Measurements from ENCODE around the gene NFKBIE. TPM values are rescaled to one million over a fixed set of nuclear protein-coding genes. Genes with fewer than 3 reads are reported as not detected.

The NFKBIE gene
- polyA plus RNA-seq, 1 donor from 2014 or later: 16.8 TPM

DNA sequence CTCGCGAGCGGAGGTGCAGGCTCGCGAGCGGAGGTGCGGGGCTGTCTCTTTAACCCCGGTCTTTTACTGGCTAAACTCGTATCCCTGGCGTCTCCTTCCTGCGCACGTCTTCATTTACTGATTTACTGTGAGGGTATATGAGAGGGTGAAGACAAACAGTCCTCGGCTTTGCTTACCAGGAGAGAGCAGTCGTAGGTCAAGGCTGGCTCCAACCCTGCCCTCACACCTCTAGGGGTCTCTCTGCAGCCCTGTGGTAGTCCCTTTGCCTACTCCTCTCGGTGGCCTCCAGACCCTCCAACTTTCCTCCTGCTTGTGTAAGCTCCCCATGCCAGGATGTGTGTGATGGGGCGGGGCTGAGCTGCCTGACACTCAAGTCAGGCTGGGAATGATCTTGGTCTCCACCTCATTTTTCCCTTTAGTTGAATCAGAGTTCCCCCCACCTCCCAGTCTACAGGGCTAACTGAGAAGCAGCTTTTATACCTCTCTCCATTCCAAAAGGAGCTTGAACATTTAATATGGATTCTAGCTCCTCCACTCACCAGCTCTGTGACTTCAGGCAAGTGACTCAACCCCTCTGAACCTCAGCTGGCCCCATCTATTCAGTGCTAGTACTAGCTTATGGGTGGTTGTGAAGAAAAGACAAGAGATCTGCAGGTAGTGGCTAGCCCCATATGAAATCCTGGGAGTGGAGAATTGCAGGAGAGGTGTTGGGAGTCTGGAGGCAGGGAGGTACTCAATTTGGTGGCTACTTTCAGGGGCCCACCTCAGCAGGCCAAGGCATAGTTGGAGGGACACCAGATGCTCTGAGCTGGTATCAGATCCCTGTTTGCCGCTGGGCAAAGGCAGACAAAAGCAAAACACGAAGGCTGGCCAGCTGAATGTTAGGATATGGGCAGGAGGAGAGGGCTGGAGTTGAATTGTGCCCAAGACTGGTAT, 41.1 kb downstream of the NFKBIE start:
- Histone ChIP-seq H3K27ac (ENCODE audit: low read length) (no peak overlapping the region), H3K9me3 (ENCODE audit: low read length) (no peaks in the 10 kb centered on the region), H3K9ac (ENCODE audit: low read length) (peak overlapping the region; percentile 55), H4K20me1 (ENCODE audit: insufficient read depth) (no peaks in the 10 kb centered on the region), H3K9me2 (ENCODE audit: insufficient read depth, low read length) (no peaks in the 10 kb centered on the region), H3K36me3 (ENCODE audit: insufficient read depth, low read length) (no peaks in the 10 kb centered on the region), H3K4me3 (ENCODE audit: low read length) (peak overlapping the region; percentile 77), H3K27me3 (ENCODE audit: insufficient read depth, low read depth, low read length) (peaks cover 1% of the 10 kb centered on the region), H3F3A (ENCODE audit: insufficient read depth, low read length, poor library complexity, severe bottlenecking) (no peaks in the 10 kb centered on the region), H2AFZ (ENCODE audit: low read depth, low read length) (no peak overlapping the region), H3K79me2 (replicated peaks; ENCODE audit: insufficient read depth, low read length) (peaks cover 3% of the 10 kb centered on the region), H3K4me2 (ENCODE audit: low read length) (peak overlapping the region; percentile 80)
- TF ChIP-seq EP300 (conservative IDR thresholded peaks at IDR 0.05; ENCODE audit: poor library complexity, severe bottlenecking) (no peak), RAD21 (conservative IDR thresholded peaks at IDR 0.05) (peak; percentile 27), TAF1 (IDR thresholded peaks at IDR 0.05; ENCODE audit: low read depth) (no peak)
- TF ChIP-seq, protein P1, sequence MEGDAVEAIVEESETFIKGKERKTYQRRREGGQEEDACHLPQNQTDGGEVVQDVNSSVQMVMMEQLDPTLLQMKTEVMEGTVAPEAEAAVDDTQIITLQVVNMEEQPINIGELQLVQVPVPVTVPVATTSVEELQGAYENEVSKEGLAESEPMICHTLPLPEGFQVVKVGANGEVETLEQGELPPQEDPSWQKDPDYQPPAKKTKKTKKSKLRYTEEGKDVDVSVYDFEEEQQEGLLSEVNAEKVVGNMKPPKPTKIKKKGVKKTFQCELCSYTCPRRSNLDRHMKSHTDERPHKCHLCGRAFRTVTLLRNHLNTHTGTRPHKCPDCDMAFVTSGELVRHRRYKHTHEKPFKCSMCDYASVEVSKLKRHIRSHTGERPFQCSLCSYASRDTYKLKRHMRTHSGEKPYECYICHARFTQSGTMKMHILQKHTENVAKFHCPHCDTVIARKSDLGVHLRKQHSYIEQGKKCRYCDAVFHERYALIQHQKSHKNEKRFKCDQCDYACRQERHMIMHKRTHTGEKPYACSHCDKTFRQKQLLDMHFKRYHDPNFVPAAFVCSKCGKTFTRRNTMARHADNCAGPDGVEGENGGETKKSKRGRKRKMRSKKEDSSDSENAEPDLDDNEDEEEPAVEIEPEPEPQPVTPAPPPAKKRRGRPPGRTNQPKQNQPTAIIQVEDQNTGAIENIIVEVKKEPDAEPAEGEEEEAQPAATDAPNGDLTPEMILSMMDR (IDR thresholded peaks at IDR 0.05; ENCODE audit: poor library complexity, severe bottlenecking): peak; percentile 45

- peak within 1 kb of the TSS; percentile 54 for H2AFZ ChIP-seq (ENCODE audit: low read depth, low read length)
These were observed 41.9 kb downstream of the NFKBIE start, which contains the start of gene SLC29A1 for GRCh38 chr6:44223319-44224028. SLC29A1 (plus strand) TSS chr6:44223595; CDS start chr6:44227314, 3,719 bp downstream.

More at GRCh38 chr6:44223319-44224028, 41.9 kb downstream of the NFKBIE start, which contains the start of gene SLC29A1:
- peak within 1 kb of the TSS; percentile 77 for H3K4me3 ChIP-seq (ENCODE audit: low read length)
- no peaks in the 10 kb centered on the region for H3F3A ChIP-seq (ENCODE audit: insufficient read depth, low read length, poor library complexity, severe bottlenecking)
- peaks cover 3% of the 10 kb centered on the region for H3K79me2 ChIP-seq (replicated peaks; ENCODE audit: insufficient read depth, low read length)
- peak within 1 kb of the TSS; percentile 9 for H3K27ac ChIP-seq (ENCODE audit: low read length)
- TF ChIP-seq POLR2AphosphoS5 (IDR thresholded peaks at IDR 0.05) (peak; percentile 57), MXI1 (conservative IDR thresholded peaks at IDR 0.05; ENCODE audit: poor library complexity, severe bottlenecking) (peak; percentile 96)
- TF ChIP-seq, protein P1 (IDR thresholded peaks at IDR 0.05; ENCODE audit: poor library complexity, severe bottlenecking): no peak
- H4K20me1 ChIP-seq (ENCODE audit: insufficient read depth): no peaks in the 10 kb centered on the region
- H3K27me3 ChIP-seq (ENCODE audit: insufficient read depth, low read depth, low read length): peaks cover 4% of the 10 kb centered on the region
- H3K36me3 ChIP-seq (ENCODE audit: insufficient read depth, low read length): no peaks in the 10 kb centered on the region
- H3K9ac ChIP-seq (ENCODE audit: low read length): peak within 1 kb of the TSS; percentile 55
- H3K4me2 ChIP-seq (ENCODE audit: low read length): peak within 1 kb of the TSS; percentile 80
- H3K9me3 ChIP-seq (ENCODE audit: low read length): no peaks in the 10 kb centered on the region
- no peaks in the 10 kb centered on the region for H3K9me2 ChIP-seq (ENCODE audit: insufficient read depth, low read length)
